Dendritic cell treated with granulocyte-macrophage colony-stimulating factor and Interleukin-4, amounts not matched to agents 40 ng/mL and 50 ng/mL, for 4 days (primary cell): ENCODE results near the gene DHRSX.
"Not testable (repeated sequence)": the region's sequence is repeated elsewhere in the genome, so short reads cannot be mapped to it uniquely, and the experiment has no call there.

Source experiments
- H3K27ac Mint-ChIP-seq: one replicate; pipeline ENCODE4 v1.8.0; 2022; ENCODE audit warnings: mild to moderate bottlenecking, mixed read lengths
- H3K27me3 Mint-ChIP-seq: one replicate; pipeline ENCODE4 v1.8.0; 2022; ENCODE audit warnings: mild to moderate bottlenecking, mixed read lengths
- H3K36me3 Mint-ChIP-seq: one replicate; pipeline ENCODE4 v1.8.0; 2022; ENCODE audit warnings: low read depth, mixed read lengths
- H3K4me1 Mint-ChIP-seq: one replicate; pipeline ENCODE4 v1.8.0; 2022; ENCODE audit warnings: low read depth, mixed read lengths
- H3K4me3 Mint-ChIP-seq: one replicate; pipeline ENCODE4 v1.8.0; 2022; ENCODE audit warnings: mild to moderate bottlenecking, moderate library complexity, mixed read lengths
- H3K9me3 Mint-ChIP-seq: one replicate; pipeline ENCODE4 v1.8.0; 2022; ENCODE audit warnings: mixed read lengths
- intact Hi-C: fragments of 100-400 bp; cut with micrococcal nuclease; formaldehyde crosslinking; loops from one replicate; pipeline ENCODE4 v1.15.0; 2022

The DHRSX gene

DNA sequence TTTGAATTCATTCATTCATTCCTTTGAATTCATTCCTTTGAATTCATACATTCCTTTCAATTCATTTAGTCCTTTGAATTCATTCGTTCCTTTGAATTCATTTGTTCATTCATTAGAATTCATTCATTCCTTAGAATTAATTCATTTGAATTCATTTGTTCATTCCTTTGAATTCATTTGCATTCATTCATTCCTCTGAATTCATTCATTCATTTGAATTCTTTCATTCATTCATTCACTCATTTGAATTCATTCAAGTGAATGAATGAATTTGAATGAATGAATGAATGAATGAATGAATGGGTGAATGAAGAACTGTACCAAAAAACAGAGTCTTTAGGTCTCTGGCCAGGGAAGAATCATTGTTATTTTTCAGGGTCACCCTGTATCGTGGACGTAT is 216.6 kb downstream of the DHRSX start:
- H3K27me3 Mint-ChIP-seq = no peaks in the 10 kb centered on the region
- H3K36me3 Mint-ChIP-seq = peaks cover 43% of the 10 kb centered on the region
- H3K27ac Mint-ChIP-seq = no peak overlapping the region
- H3K4me1 Mint-ChIP-seq = no peaks in the 10 kb centered on the region
- H3K9me3 Mint-ChIP-seq = no peaks in the 10 kb centered on the region
- intact Hi-C loops = no loop called here
- no peak overlapping the region for H3K4me3 Mint-ChIP-seq

- Mint-ChIP-seq H3K9me3 (no peaks in the 10 kb centered on the region), H3K4me1 (no peaks in the 10 kb centered on the region), H3K36me3 (peaks cover 34% of the 10 kb centered on the region), H3K27me3 (no peaks in the 10 kb centered on the region), H3K27ac (no peak overlapping the region), H3K4me3 (no peak overlapping the region)
- intact Hi-C loops = no loop called here
These were observed 217.5 kb downstream of the DHRSX start for GRCh38 chrX:2283111-2283859.

GRCh38 chrX:2282490-2283090 is 218.2 kb downstream of the DHRSX start:
- intact Hi-C loops = no loop called here
- no peaks in the 10 kb centered on the region for H3K27me3 Mint-ChIP-seq
- no peaks in the 10 kb centered on the region for H3K9me3 Mint-ChIP-seq
- peaks cover 27% of the 10 kb centered on the region for H3K36me3 Mint-ChIP-seq
- no peaks in the 10 kb centered on the region for H3K4me1 Mint-ChIP-seq
- no peak overlapping the region for H3K27ac Mint-ChIP-seq
- no peak overlapping the region for H3K4me3 Mint-ChIP-seq

DNA sequence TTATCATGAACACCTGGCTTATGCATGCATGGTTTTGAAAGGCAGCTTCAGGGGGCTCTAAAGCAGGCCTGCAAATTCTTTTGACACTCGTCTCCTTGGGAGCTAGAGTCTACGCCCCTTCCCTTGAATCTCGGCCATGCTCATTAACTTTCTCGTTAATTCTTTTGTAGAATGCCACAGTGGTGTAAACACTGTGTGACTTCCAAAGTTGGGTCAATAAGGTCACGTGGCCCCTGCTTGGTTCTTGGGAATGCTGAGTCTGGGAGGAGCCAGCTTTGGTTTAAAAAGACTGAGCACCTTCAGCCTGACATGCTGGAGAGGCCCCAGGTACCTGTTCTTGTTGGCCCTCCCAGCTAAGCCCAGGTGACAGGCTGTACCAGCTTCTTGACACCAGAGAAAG is 228.4 kb downstream of the DHRSX start:
- intact Hi-C loops = no loop called here
- H3K9me3 Mint-ChIP-seq = peaks cover 11% of the 10 kb centered on the region
- no peaks in the 10 kb centered on the region for H3K4me1 Mint-ChIP-seq
- H3K27me3 Mint-ChIP-seq = no peaks in the 10 kb centered on the region
- no peak overlapping the region for H3K27ac Mint-ChIP-seq
- H3K36me3 Mint-ChIP-seq = peaks cover 36% of the 10 kb centered on the region
- no peak overlapping the region for H3K4me3 Mint-ChIP-seq

- H3K4me1 Mint-ChIP-seq, H3K27ac Mint-ChIP-seq, H3K4me3 Mint-ChIP-seq, intact Hi-C loops, H3K27me3 Mint-ChIP-seq: not testable (repeated sequence)
- peaks cover 11% of the 10 kb centered on the region for H3K9me3 Mint-ChIP-seq
- H3K36me3 Mint-ChIP-seq = peaks cover 43% of the 10 kb centered on the region
These were observed 229.2 kb downstream of the DHRSX start for GRCh38 chrX:2271595-2271994.

- intact Hi-C loops, H3K27me3 Mint-ChIP-seq, H3K4me3 Mint-ChIP-seq, H3K27ac Mint-ChIP-seq, H3K4me1 Mint-ChIP-seq: not testable (repeated sequence)
- Mint-ChIP-seq H3K36me3 (peaks cover 51% of the 10 kb centered on the region), H3K9me3 (peaks cover 11% of the 10 kb centered on the region)
These were observed 230.0 kb downstream of the DHRSX start for GRCh38 chrX:2270783-2271182.

DNA sequence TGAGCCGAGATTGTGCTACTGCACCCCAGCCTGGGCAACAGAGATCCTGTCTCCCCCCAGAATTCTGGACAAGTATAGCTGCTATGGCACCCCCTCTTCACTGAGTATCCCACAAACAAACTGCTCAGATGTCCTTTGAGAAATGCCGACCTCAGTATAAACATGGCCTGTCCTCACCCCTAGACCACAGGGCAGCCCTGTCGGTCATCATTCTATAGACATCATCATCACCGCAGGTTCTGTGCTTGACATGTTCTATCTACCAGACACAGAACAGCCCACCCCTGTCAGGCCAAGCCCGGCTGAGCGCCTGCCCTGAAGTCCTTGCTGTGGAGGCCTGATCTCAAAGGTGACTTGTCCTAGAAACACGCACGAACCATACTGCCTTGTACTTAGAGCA is 232.9 kb downstream of the DHRSX start:
- no peaks in the 10 kb centered on the region for H3K4me1 Mint-ChIP-seq
- no peaks in the 10 kb centered on the region for H3K27me3 Mint-ChIP-seq
- intact Hi-C loops = no loop called here
- H3K9me3 Mint-ChIP-seq = peaks cover 11% of the 10 kb centered on the region
- H3K27ac Mint-ChIP-seq = no peak overlapping the region
- no peak overlapping the region for H3K4me3 Mint-ChIP-seq
- H3K36me3 Mint-ChIP-seq = peaks cover 63% of the 10 kb centered on the region

- Mint-ChIP-seq H3K4me1 (no peaks in the 10 kb centered on the region), H3K27ac (no peak overlapping the region), H3K27me3 (no peaks in the 10 kb centered on the region), H3K36me3 (peaks cover 70% of the 10 kb centered on the region), H3K9me3 (peaks cover 11% of the 10 kb centered on the region), H3K4me3 (no peak overlapping the region)
- intact Hi-C loops = no loop called here
These were observed 234.1 kb downstream of the DHRSX start for GRCh38 chrX:2266445-2267349.

DNA sequence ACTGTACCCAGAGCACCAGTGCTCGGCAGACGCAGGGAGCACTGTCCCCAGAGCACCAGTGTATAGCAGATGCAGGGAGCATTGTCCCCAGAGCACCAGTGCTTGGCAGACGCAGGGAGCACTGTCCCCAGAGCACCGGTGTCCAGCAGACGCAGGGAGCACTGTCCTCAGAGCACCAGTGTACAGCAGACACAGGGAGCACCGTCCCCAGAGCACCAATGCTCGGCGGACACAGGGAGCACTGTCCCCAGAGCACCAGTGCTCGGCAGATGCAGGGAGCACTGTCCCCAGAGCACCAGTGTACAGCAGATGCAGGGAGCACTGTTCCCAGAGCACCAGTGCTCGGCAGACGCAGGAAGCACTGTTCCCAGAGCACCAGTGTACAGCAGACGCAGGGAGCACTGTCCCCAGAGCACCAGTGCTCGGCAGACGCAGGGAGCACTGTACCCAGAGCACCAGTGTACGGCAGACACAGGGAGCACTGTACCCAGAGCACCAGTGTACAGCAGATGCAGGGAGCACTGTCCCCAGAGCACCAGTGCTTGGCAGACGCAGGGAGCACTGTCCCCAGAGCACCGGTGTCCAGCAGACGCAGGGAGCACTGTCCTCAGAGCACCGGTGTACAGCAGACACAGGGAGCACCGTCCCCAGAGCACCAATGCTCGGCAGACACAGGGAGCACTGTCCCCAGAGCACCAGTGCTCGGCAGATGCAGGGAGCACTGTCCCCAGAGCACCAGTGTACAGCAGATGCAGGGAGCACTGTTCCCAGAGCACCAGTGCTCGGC is 234.9 kb downstream of the DHRSX start:
- intact Hi-C loops, H3K4me3 Mint-ChIP-seq, H3K27me3 Mint-ChIP-seq, H3K9me3 Mint-ChIP-seq, H3K27ac Mint-ChIP-seq, H3K4me1 Mint-ChIP-seq: not testable (repeated sequence)
- H3K36me3 Mint-ChIP-seq = peaks cover 70% of the 10 kb centered on the region

DNA sequence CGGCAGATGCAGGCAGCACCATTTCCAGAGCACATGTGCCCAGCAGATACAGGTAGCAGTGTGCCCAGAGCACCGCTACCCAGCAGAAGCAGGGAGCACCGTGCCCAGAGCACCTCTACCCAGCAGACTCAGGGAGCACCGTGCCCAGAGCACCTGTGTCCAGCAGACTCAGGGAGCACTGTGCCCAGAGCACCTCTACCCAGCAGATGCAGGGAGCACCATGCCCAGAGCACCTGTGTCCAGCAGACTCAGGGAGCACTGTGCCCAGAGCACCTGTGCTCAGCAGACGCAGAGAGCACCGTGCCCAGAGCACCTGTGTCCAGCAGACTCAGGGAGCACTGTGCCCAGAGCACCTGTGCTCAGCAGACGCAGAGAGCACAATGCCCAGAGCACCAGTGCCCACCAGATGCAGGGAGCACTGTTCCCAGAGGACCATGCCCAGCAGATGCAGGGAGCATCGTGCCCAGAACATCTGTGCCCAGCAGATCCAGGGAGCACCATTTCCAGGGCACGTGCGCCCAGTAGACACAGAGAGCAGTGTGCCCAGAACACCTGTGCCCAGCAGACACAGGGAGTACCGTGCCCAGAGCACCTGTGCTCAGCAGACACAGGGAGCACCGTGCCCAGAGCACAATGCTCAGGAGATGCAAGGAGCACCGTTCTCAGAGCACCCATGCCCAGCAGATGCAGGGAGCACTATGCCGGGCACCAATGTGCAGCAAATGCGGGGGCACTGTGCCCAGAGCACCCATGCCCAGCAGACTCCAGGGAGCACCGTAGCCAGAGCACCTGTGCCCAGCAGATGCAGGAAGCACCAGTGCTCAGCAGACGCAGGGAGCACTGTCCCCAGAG is 236.4 kb downstream of the DHRSX start:
- no peaks in the 10 kb centered on the region for H3K9me3 Mint-ChIP-seq
- H3K27ac Mint-ChIP-seq = no peak overlapping the region
- intact Hi-C loops = no loop called here
- H3K4me3 Mint-ChIP-seq = no peak overlapping the region
- peaks cover 74% of the 10 kb centered on the region for H3K36me3 Mint-ChIP-seq
- H3K4me1 Mint-ChIP-seq = no peaks in the 10 kb centered on the region
- no peaks in the 10 kb centered on the region for H3K27me3 Mint-ChIP-seq

- intact Hi-C loops = no loop called here
- peaks cover 83% of the 10 kb centered on the region for H3K36me3 Mint-ChIP-seq
- no peak overlapping the region for H3K4me3 Mint-ChIP-seq
These were observed 237.6 kb downstream of the DHRSX start for GRCh38 chrX:2263203-2263602.

GRCh38 chrX:2262668-2263055 is 238.1 kb downstream of the DHRSX start:
- intact Hi-C loops = no loop called here
- Mint-ChIP-seq H3K27ac (no peak overlapping the region), H3K36me3 (peaks cover 88% of the 10 kb centered on the region), H3K27me3 (no peaks in the 10 kb centered on the region), H3K9me3 (no peaks in the 10 kb centered on the region), H3K4me3 (no peak overlapping the region), H3K4me1 (no peaks in the 10 kb centered on the region)

More at GRCh38 chrX:2263203-2263602, 237.6 kb downstream of the DHRSX start:
- Mint-ChIP-seq H3K27me3 (no peaks in the 10 kb centered on the region), H3K9me3 (no peaks in the 10 kb centered on the region), H3K27ac (no peak overlapping the region), H3K4me1 (no peaks in the 10 kb centered on the region)
